ENCODE data around the gene ACSF3.

The ACSF3 gene

GRCh38 chr16:89093602-89094251, at the start of gene ACSF3:
Gene ACSF3, plus strand, starts transcription at chr16:89093852. Its CDS starts 6,830 bp downstream, at chr16:89100682.
- peak; percentile 56 for DNase-seq (ENCODE audit: low read depth)

GRCh38 chr16:89044418-89045180, 49.1 kb upstream of the ACSF3 start:
- no peak for DNase-seq (ENCODE audit: low read depth)

GRCh38 chr16:89045181-89045815, 48.4 kb upstream of the ACSF3 start:
- no peak for DNase-seq (ENCODE audit: low read depth)

- no peak for DNase-seq (ENCODE audit: low read depth)
Observed at GRCh38 chr16:89045881-89046280, 47.8 kb upstream of the ACSF3 start.

- no peak for DNase-seq (ENCODE audit: low read depth)
Observed at GRCh38 chr16:89046491-89046890, 47.2 kb upstream of the ACSF3 start.

- DNase-seq (ENCODE audit: low read depth), result no peak
Observed at GRCh38 chr16:89047331-89048089, 46.1 kb upstream of the ACSF3 start.

GRCh38 chr16:89048090-89048725, 45.4 kb upstream of the ACSF3 start:
- DNase-seq (ENCODE audit: low read depth), result no peak

- DNase-seq (ENCODE audit: low read depth), result no peak
Observed at GRCh38 chr16:89048871-89049422, 44.7 kb upstream of the ACSF3 start.

- no peak for DNase-seq (ENCODE audit: low read depth)
Observed at GRCh38 chr16:89049484-89050118, 44.1 kb upstream of the ACSF3 start.

- DNase-seq (ENCODE audit: low read depth), result no peak
Observed at GRCh38 chr16:89050119-89050867, 43.4 kb upstream of the ACSF3 start.

- DNase-seq (ENCODE audit: low read depth), result no peak
Observed at GRCh38 chr16:89050868-89051311, 42.8 kb upstream of the ACSF3 start.

- DNase-seq (ENCODE audit: low read depth), result no peak
Observed at GRCh38 chr16:89051521-89052166, 42.0 kb upstream of the ACSF3 start.

GRCh38 chr16:89052191-89052889, 41.3 kb upstream of the ACSF3 start:
- no peak for DNase-seq (ENCODE audit: low read depth)

GRCh38 chr16:89052890-89053724, 40.5 kb upstream of the ACSF3 start:
- no peak for DNase-seq (ENCODE audit: low read depth)

- DNase-seq (ENCODE audit: low read depth), result no peak
Observed at GRCh38 chr16:89053725-89054029, 40.0 kb upstream of the ACSF3 start.

- no peak for DNase-seq (ENCODE audit: low read depth)
Observed at GRCh38 chr16:89054261-89054661, 39.4 kb upstream of the ACSF3 start.

GRCh38 chr16:89054714-89055113, 38.9 kb upstream of the ACSF3 start:
- DNase-seq (ENCODE audit: low read depth), result no peak

GRCh38 chr16:89055313-89055712, 38.3 kb upstream of the ACSF3 start:
- no peak for DNase-seq (ENCODE audit: low read depth)
